Neural progenitor cell (in vitro differentiated cells): ENCODE data around the gene ANKS3.

Source experiments
- CTCF ChIP-seq: fragments of 200-600 bp; sonication (generic); IDR thresholded peaks from 2 replicates; pipeline ENCODE4 v1.5.1; 2017; ENCODE audit warnings: antibody characterized with exemption, mild to moderate bottlenecking
- EZH2 ChIP-seq: fragments of 200-600 bp; sonication (generic); IDR thresholded peaks from 2 replicates; pipeline ENCODE4 v1.6.1; 2017; ENCODE audit warnings: antibody characterized with exemption, mild to moderate bottlenecking, moderate library complexity
- EZH2phosphoT487 ChIP-seq: fragments of 200-600 bp; sonication (generic); IDR thresholded peaks from 2 replicates; pipeline ENCODE4 v1.6.1; 2017; ENCODE audit warnings: antibody characterized with exemption

- no peak for TF ChIP-seq CTCF
- no peak for TF ChIP-seq EZH2
- TF ChIP-seq EZH2phosphoT487 = no peak
Measured at GRCh38 chr16:4769306-4769638, 35.2 kb upstream of the ANKS3 start.
